ENCODE results near the gene MPP1. TPM values are rescaled to one million over a fixed set of nuclear protein-coding genes. Genes with fewer than 3 reads are reported as not detected.

MPP1 gene
- total and polyA plus RNA-seq, 11 donors: 17.7 to 73.2 (median 38.2) TPM

DNA sequence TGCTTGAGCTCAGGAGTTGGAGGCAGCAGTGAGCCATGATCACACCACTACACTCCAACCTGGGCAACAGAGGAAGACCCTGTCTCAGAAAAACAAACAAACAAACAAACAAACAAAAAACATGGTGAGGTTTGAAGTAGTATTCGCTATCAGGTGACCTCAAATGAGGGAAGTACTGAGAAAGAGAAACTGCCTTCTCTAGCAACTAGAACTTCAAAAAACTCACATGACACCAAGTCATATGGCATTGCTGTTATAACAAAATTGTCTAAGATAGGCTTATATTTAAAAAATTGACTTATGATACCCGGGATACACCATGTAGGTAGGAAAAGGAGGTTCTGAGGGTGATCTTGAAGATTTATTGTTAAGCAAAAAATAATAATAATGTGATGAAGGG lies 10.3 kb downstream of the MPP1 start:
- Histone ChIP-seq H3K4me1 (peaks cover 0 to 14% (median 3%) of the 10 kb centered on the region in 12 donors), H3K4me3 (no peak overlapping the region), H3K36me3 (peaks cover 0 to under 1% (median 0%) of the 10 kb centered on the region in 9 donors), H3K9me3 (no peaks in the 10 kb centered on the region), H3K27ac (peak overlapping the region in 1 of 12 donors; percentile 57), H3K27me3 (no peaks in the 10 kb centered on the region)
- no peak for DNase-seq
- ATAC-seq: no peak
- WGBS, 4 donors: 63 to 91% (median 77%) methylated on average over 2 of the region's 2 CpGs
- intact Hi-C loops (cut with DNase I): no loop called here
- TF ChIP-seq CTCF (IDR thresholded peaks at IDR 0.05) (no peak), POLR2A (IDR thresholded peaks at IDR 0.05) (no peak)

DNA sequence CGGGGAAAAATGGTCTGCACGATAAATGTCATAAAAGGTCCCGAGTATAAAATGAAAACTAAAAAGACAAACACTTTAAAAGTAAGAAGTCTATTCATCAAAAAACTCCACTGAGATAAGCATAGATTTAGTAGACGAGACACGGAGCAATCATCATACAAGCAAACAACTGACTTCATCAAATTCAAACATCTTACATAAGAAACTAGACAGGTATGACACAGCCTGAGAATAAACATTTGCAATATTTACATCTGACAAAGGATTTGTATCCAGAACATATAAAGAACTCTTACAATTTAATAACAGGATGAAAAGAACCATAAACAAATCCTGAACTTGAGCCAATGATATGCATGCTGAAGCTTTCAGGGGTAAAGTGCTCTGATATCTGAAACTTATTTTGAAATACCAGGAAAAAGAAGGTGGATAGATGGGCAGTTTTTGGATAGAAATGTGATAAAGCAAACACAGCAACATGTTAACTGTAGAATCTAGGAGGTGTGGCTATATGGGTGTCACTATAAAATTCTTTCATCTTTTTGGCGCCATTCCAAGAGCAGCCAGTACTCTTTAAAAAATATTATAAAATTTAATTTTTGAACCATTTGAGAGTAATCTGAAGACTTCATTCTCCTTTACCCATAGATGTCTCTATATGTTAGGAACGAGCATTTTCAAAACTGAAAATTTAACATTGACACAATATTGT lies 12.0 kb downstream of the MPP1 start:
- Histone ChIP-seq H3K4me1 (no peaks in the 10 kb centered on the region), H3K27me3 (no peaks in the 10 kb centered on the region), H3K9me3 (no peaks in the 10 kb centered on the region), H3K27ac (no peak overlapping the region), H3K36me3 (peaks cover 0 to 10% (median 0%) of the 10 kb centered on the region in 9 donors), H3K4me3 (no peak overlapping the region)
- 81 to 94% (median 88%) methylated on average over 7 of the region's 7 CpGs for WGBS, 4 donors
- no peak for TF ChIP-seq CTCF (IDR thresholded peaks at IDR 0.05)
- intact Hi-C loops (cut with DNase I): no loop called here
- ATAC-seq (no peak), DNase-seq (no peak)

- intact Hi-C loops (cut with DNase I): no loop called here
- Histone ChIP-seq H3K27me3 (no peaks in the 10 kb centered on the region), H3K27ac (no peak overlapping the region), H3K9me3 (no peaks in the 10 kb centered on the region), H3K4me3 (no peak overlapping the region), H3K4me1 (no peaks in the 10 kb centered on the region), H3K36me3 (peaks cover 0 to 10% (median 0%) of the 10 kb centered on the region in 9 donors)
- no peak for DNase-seq
- ATAC-seq: no peak
- no peak for TF ChIP-seq CTCF (IDR thresholded peaks at IDR 0.05)
- TF ChIP-seq POLR2A (IDR thresholded peaks at IDR 0.05): no peak
- 83 to 96% (median 91%) methylated on average over 8 of the region's 8 CpGs for WGBS, 4 donors
Observed at GRCh38 chrX:154791939-154792338, 13.3 kb downstream of the MPP1 start.

DNA sequence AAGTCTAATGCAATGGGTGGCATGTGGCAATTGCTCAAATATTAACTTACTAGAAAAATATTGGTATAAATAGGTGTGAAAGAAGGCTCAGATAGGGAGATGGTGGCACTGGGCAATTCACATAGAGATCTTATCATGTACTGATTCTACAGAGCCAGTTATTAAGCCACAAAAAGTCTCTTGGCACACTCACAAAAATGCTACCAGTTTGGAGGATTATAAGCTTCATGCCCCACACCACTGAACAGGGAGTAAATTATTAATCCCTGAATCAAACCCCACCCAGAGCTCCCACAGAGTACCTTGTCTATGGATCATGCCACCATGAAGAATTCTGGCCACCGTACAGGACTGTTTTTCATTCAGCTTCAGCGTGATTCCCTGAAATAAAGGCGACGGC lies 13.8 kb downstream of the MPP1 start:
- no peaks in the 10 kb centered on the region for H3K27me3 ChIP-seq
- H3K4me1 ChIP-seq: no peaks in the 10 kb centered on the region
- DNase-seq (no peak), ATAC-seq (no peak)
- no peak overlapping the region for H3K4me3 ChIP-seq
- H3K9me3 ChIP-seq: no peaks in the 10 kb centered on the region
- H3K36me3 ChIP-seq: peaks cover 0 to 10% (median 0%) of the 10 kb centered on the region in 9 donors
- no peak for TF ChIP-seq POLR2A (IDR thresholded peaks at IDR 0.05)
- TF ChIP-seq CTCF (IDR thresholded peaks at IDR 0.05): no peak
- no peak overlapping the region for H3K27ac ChIP-seq
- intact Hi-C loops (cut with DNase I): no loop called here
- 65 to 92% (median 70%) methylated on average over 4 of the region's 4 CpGs for WGBS, 4 donors
